WTC11 (cell line): ENCODE data around the gene TSPAN5. TPM values are rescaled to one million over a fixed set of nuclear protein-coding genes. Genes with fewer than 3 reads are reported as not detected.

Experiments used
- ATAC-seq: fragments of 200-7000 bp; cut with Tn5 transposase; 2 replicates; pipeline ENCODE4 v1.10.0; 2021; ENCODE audit warnings: mild to moderate bottlenecking, moderate library complexity
- CTCF ChIA-PET: fragments of 300-600 bp; sonication (Branson Sonifier 250); formaldehyde crosslinking; loops from one replicate; lab custom pipeline; 2021; ENCODE audit warnings: antibody characterized with exemption; lab: Charles Lee
- POLR2A ChIA-PET: fragments of 350-600 bp; sonication (Branson Sonifier 250); formaldehyde crosslinking; loops from one replicate; lab custom pipeline; 2021; ENCODE audit warnings: antibody characterized with exemption; lab: Charles Lee
- DNase-seq: peaks from one replicate; pipeline ENCODE4 v3.0.0; 2021; ENCODE audit warnings: low spot score
- H3K27ac Mint-ChIP-seq: 2 replicates; pipeline ENCODE4 v1.8.0; 2021; ENCODE audit warnings: mixed read lengths
- H3K27me3 Mint-ChIP-seq: 2 replicates; pipeline ENCODE4 v1.8.0; 2021; ENCODE audit warnings: low read depth, mild to moderate bottlenecking, moderate library complexity, mixed read lengths
- H3K36me3 Mint-ChIP-seq: 2 replicates; pipeline ENCODE4 v1.8.0; 2021; ENCODE audit warnings: mixed read lengths
- H3K4me1 Mint-ChIP-seq: 2 replicates; pipeline ENCODE4 v1.8.0; 2022; ENCODE audit warnings: mixed read lengths
- H3K4me3 Mint-ChIP-seq: 2 replicates; pipeline ENCODE4 v1.8.0; 2021; ENCODE audit warnings: mild to moderate bottlenecking, moderate library complexity, mixed read lengths
- H3K9me3 Mint-ChIP-seq: 2 replicates; pipeline ENCODE4 v1.8.0; 2021; ENCODE audit warnings: mixed read lengths
- ARID4B ChIP-seq: sonication (generic); formaldehyde crosslinking; IDR thresholded peaks from 2 replicates; pipeline ENCODE4 v1.8.0; 2023; ENCODE audit warnings: missing genetic modification reagents, mild to moderate bottlenecking, borderline replicate concordance
- ATF6 ChIP-seq: sonication (generic); formaldehyde crosslinking; IDR thresholded peaks from 2 replicates; pipeline ENCODE4 v1.8.1; 2023; ENCODE audit warnings: mild to moderate bottlenecking, missing genetic modification reagents
- E2F4 ChIP-seq: sonication (generic); formaldehyde crosslinking; IDR thresholded peaks from 2 replicates; pipeline ENCODE4 v1.8.1; 2022; ENCODE audit warnings: low read depth, mild to moderate bottlenecking, moderate library complexity, missing genetic modification reagents, borderline replicate concordance
- ELF4 ChIP-seq: sonication (generic); formaldehyde crosslinking; IDR thresholded peaks from 2 replicates; pipeline ENCODE4 v1.8.1; 2022; ENCODE audit warnings: low read depth, mild to moderate bottlenecking, moderate library complexity, missing genetic modification reagents
- GRHL2 ChIP-seq: fragments of 250-450 bp; sonication (Bioruptor Pico); IDR thresholded peaks from 2 replicates; pipeline ENCODE4 v1.8.0; 2022; ENCODE audit warnings: mild to moderate bottlenecking, moderate library complexity; ENCODE audit not compliant: insufficient replicate concordance, severe bottlenecking
- HMGA2 ChIP-seq: fragments of 250-450 bp; sonication (Bioruptor Pico); IDR thresholded peaks from 2 replicates; pipeline ENCODE4 v1.4.0; 2021; ENCODE audit warnings: mild to moderate bottlenecking, moderate library complexity
- JUN ChIP-seq: sonication (generic); formaldehyde crosslinking; IDR thresholded peaks from 2 replicates; pipeline ENCODE4 v1.8.0; 2023; ENCODE audit warnings: mild to moderate bottlenecking, missing genetic modification reagents
- MXD4 ChIP-seq: fragments of 250-450 bp; sonication (Bioruptor Pico); IDR thresholded peaks from 2 replicates; pipeline ENCODE4 v1.8.0; 2021; ENCODE audit warnings: mild to moderate bottlenecking, moderate library complexity, borderline replicate concordance
- NFE2L1 ChIP-seq: sonication (generic); formaldehyde crosslinking; IDR thresholded peaks from 2 replicates; pipeline ENCODE4 v1.8.1; 2023; ENCODE audit warnings: missing genetic modification reagents
- NFYB ChIP-seq: sonication (generic); formaldehyde crosslinking; conservative IDR thresholded peaks from 2 replicates; pipeline ENCODE4 v1.8.0; 2022; ENCODE audit warnings: low read depth, missing genetic modification reagents
- SMAD4 ChIP-seq: sonication (generic); formaldehyde crosslinking; IDR thresholded peaks from 2 replicates; pipeline ENCODE4 v1.8.0; 2022; ENCODE audit warnings: mild to moderate bottlenecking, missing genetic modification reagents
- TEAD1 ChIP-seq: sonication (generic); formaldehyde crosslinking; IDR thresholded peaks from 2 replicates; pipeline ENCODE4 v1.8.0; 2022; ENCODE audit warnings: mild to moderate bottlenecking, missing genetic modification reagents
- ZBTB43 ChIP-seq: sonication (generic); formaldehyde crosslinking; IDR thresholded peaks from 2 replicates; pipeline ENCODE4 v1.8.1; 2023; ENCODE audit warnings: mild to moderate bottlenecking, missing genetic modification reagents
- ZNF317 ChIP-seq: sonication (generic); formaldehyde crosslinking; IDR thresholded peaks from 2 replicates; pipeline ENCODE4 v1.8.1; 2023; ENCODE audit warnings: low read depth, mild to moderate bottlenecking, moderate library complexity, missing genetic modification reagents, borderline replicate concordance
- ZNF425 ChIP-seq: fragments of 250-450 bp; sonication (Bioruptor Pico); conservative IDR thresholded peaks from 2 replicates; pipeline ENCODE4 v1.9.0; 2021; ENCODE audit warnings: mild to moderate bottlenecking
- ZSCAN18 ChIP-seq: fragments of 250-450 bp; sonication (Bioruptor Pico); IDR thresholded peaks from 2 replicates; pipeline ENCODE4 v2.1.2; 2022; ENCODE audit warnings: mild to moderate bottlenecking, moderate library complexity
- total RNA-seq: library from RNA; stranded (reverse); gene quantifications from 3 replicates; pipeline ENCODE4 v1.2.3, GENCODE V29; 2021
- TF ChIP-seq, protein P1 (sequence below): sonication (generic); formaldehyde crosslinking; IDR thresholded peaks from 2 replicates; pipeline ENCODE4 v1.8.1; 2022; ENCODE audit warnings: mild to moderate bottlenecking, missing genetic modification reagents, moderate library complexity, borderline replicate concordance

Gene TSPAN5
- total RNA-seq, 1 experiment from 2014 or later, result 22.7 TPM

- H3K9me3 Mint-ChIP-seq, result no peaks in the 10 kb centered on the region
- H3K27me3 Mint-ChIP-seq, result no peaks in the 10 kb centered on the region
- ATAC-seq, result peak; percentile 77
- no peak overlapping the region for H3K4me3 Mint-ChIP-seq
- peak overlapping the region; percentile 72 for H3K27ac Mint-ChIP-seq
- no peak for DNase-seq
- CTCF ChIA-PET, result interaction anchor here (1.6 kb wide), 1 partner anchor 11 kb away, joined by 6 read pairs; no protein-coding TSS in a partner anchor
- H3K36me3 Mint-ChIP-seq, result no peaks in the 10 kb centered on the region
- H3K4me1 Mint-ChIP-seq, result peaks cover 54% of the 10 kb centered on the region
- TF ChIP-seq ZSCAN18 (no peak), E2F4 (CRISPR knock-in tag) (no peak), ZNF317 (no peak), TEAD1 (CRISPR knock-in tag) (no peak), ATF6 (CRISPR knock-in tag) (no peak), ZNF425 (no peak), SMAD4 (CRISPR knock-in tag) (no peak), ARID4B (CRISPR knock-in tag) (no peak)
- POLR2A ChIA-PET, result no interaction called here
Observed at GRCh38 chr4:98620087-98620784, 38.2 kb downstream of the TSPAN5 start.

DNA sequence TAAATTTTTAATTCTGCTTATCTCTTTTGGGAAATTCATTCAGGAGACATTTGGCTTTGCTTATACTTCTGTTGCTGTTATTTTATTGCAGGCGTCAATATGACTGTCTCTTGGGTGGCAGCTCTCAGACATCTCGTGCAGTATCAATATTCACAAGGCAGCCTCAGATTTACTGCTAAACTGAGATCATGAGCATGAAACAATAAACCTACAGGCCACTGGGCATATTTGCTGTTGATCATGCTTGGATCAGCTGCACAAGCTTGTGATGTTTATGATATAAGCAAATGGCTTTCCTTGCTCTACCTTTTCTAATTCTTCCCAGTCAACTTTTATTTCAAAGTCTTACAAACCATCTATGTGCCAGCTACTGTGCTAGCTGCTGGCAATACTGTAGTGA lies 39.2 kb downstream of the TSPAN5 start:
- Mint-ChIP-seq H3K4me1 (peaks cover 59% of the 10 kb centered on the region), H3K9me3 (no peaks in the 10 kb centered on the region), H3K27ac (no peak overlapping the region), H3K36me3 (no peaks in the 10 kb centered on the region), H3K4me3 (no peak overlapping the region), H3K27me3 (no peaks in the 10 kb centered on the region)
- ATAC-seq, result no peak
- CTCF ChIA-PET, result interaction anchor here (1.6 kb wide), 1 partner anchor 12 kb away, joined by 6 read pairs; no protein-coding TSS in a partner anchor
- no peak for DNase-seq
- POLR2A ChIA-PET, result no interaction called here
- no peak for TF ChIP-seq ELF4 (CRISPR knock-in tag)
- TF ChIP-seq ATF6 (CRISPR knock-in tag), result no peak
- no peak for TF ChIP-seq GRHL2 (CRISPR knock-in tag)
- TF ChIP-seq HMGA2 (CRISPR knock-in tag), result no peak
- no peak for TF ChIP-seq NFE2L1 (CRISPR knock-in tag)
- TF ChIP-seq, protein P1, sequence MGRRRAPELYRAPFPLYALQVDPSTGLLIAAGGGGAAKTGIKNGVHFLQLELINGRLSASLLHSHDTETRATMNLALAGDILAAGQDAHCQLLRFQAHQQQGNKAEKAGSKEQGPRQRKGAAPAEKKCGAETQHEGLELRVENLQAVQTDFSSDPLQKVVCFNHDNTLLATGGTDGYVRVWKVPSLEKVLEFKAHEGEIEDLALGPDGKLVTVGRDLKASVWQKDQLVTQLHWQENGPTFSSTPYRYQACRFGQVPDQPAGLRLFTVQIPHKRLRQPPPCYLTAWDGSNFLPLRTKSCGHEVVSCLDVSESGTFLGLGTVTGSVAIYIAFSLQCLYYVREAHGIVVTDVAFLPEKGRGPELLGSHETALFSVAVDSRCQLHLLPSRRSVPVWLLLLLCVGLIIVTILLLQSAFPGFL, result no peak
- TF ChIP-seq NFYB, result no peak
- no peak for TF ChIP-seq MXD4 (CRISPR knock-in tag)
- no peak for TF ChIP-seq ZBTB43
- TF ChIP-seq JUN (CRISPR knock-in tag), result no peak
